Measurements from ENCODE around the gene ANKRD7. TPM values are rescaled to one million over a fixed set of nuclear protein-coding genes. Genes with fewer than 3 reads are reported as not detected.

The ANKRD7 gene
- total and polyA plus RNA-seq, 2 donors (not counting 3 experiments of a cell fraction or from before 2014, with no cell fraction given): 0.82 TPM; not detected in 1

DNA sequence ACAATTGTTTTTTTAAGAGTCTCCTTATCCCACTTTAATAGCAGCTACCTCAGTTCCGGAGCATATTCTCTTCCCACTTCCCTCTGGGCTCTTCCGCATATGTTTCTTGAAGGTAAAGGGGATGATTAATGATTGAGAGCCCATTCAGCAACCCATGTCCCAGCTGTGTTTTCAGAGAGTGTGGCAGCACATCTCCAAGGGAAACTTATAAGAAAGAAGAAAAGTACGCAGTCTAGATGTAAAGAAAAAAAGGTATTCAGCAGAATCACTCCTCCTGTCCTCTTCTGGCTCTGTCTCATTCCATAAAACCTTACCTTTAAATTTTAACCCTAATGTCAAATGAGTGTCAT is 9.7 kb upstream of the ANKRD7 start:
- no peak overlapping the region for H3K9ac ChIP-seq (replicated peaks; ENCODE audit: extremely low read depth, insufficient read depth, low read length)
- peak overlapping the region; percentile 42 to 66 (median 44) for H3K4me3 ChIP-seq (replicated peaks in 1 of 3; ENCODE audit: insufficient read depth in 1 of 3, low read depth in 1 of 3, low read length in 3 of 3)
- FAIRE-seq: no peak
- H2AFZ ChIP-seq (ENCODE audit: low read depth, low read length): peak overlapping the region; percentile 93
- H3K36me3 ChIP-seq (ENCODE audit: control insufficient read depth in 2 of 2, extremely low read depth in 1 of 2, insufficient read depth in 2 of 2, low read length in 2 of 2): no peaks in the 10 kb centered on the region
- H3K9me3 ChIP-seq (replicated peaks; ENCODE audit: control insufficient read depth, insufficient read depth, low read length): no peaks in the 10 kb centered on the region
- no peaks in the 10 kb centered on the region for H3K9me1 ChIP-seq (replicated peaks; ENCODE audit: control insufficient read depth, extremely low read depth, insufficient read depth, low read length)
- H3K4me2 ChIP-seq (ENCODE audit: insufficient read depth, low read length): peak overlapping the region; percentile 75
- intact Hi-C loops (cut with micrococcal nuclease): loop anchor here (1.0 kb wide), 1 partner anchor 31 kb away; the partner anchor contains the start of gene LSM8
- CTCF ChIA-PET: interaction anchor here (0.9 to 1.5 kb wide), 2 partner anchors 9 to 19 kb away, joined by 4 to 5 read pairs; no protein-coding TSS in a partner anchor
- dilution Hi-C loops (cut with MboI; ENCODE audit: extremely low pct_ligation_motif_present, low sequenced_read_pairs): no loop called here
- BruUV-seq (replicated peaks): no TSS peak
- DNase-seq (ENCODE audit: low read depth, low spot score): no peak
- no peaks in the 10 kb centered on the region for H4K20me1 ChIP-seq (replicated peaks; ENCODE audit: control insufficient read depth, extremely low read depth, insufficient read depth, low read length)
- POLR2A ChIA-PET: no interaction called here
- no peak overlapping the region for H3K27ac ChIP-seq (ENCODE audit: insufficient read depth, low read depth, low read length)
- H3K4me1 ChIP-seq (ENCODE audit: control insufficient read depth, extremely low read depth, insufficient read depth, low read length): peaks cover 3% of the 10 kb centered on the region
- H3K79me2 ChIP-seq (ENCODE audit: control insufficient read depth, insufficient read depth, low read length): no peaks in the 10 kb centered on the region
- TF ChIP-seq CTCF (IDR thresholded peaks at IDR 0.05; ENCODE audit: extremely low read depth in 1 of 2, insufficient read depth in 1 of 2, low read depth in 1 of 2, low read length in 2 of 2): no peak
- no peak for TF ChIP-seq POLR2A (IDR thresholded peaks at IDR 0.05; ENCODE audit: low read depth, low read length)
- no peak for TF ChIP-seq MYC (IDR thresholded peaks at IDR 0.05; ENCODE audit: low read depth, low read length)
- TF ChIP-seq, protein P1, sequence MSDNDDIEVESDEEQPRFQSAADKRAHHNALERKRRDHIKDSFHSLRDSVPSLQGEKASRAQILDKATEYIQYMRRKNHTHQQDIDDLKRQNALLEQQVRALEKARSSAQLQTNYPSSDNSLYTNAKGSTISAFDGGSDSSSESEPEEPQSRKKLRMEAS (IDR thresholded peaks at IDR 0.05; ENCODE audit: insufficient read depth, insufficient read length): no peak
- TF ChIP-seq JUN (IDR thresholded peaks at IDR 0.05; ENCODE audit: borderline replicate concordance, insufficient read depth, insufficient read length, low read depth): no peak
- peaks cover 0 to 2% of the 10 kb centered on the region in 2 experiments for H3K27me3 ChIP-seq (ENCODE audit: control insufficient read depth in 2 of 2, insufficient read depth in 2 of 2, low read length in 2 of 2)

GRCh38 chr7:118217210-118217619 is 7.3 kb upstream of the ANKRD7 start:
- no TSS peak for BruUV-seq (replicated peaks)
- dilution Hi-C loops (cut with MboI; ENCODE audit: extremely low pct_ligation_motif_present, low sequenced_read_pairs): no loop called here
- Histone ChIP-seq H3K4me2 (ENCODE audit: insufficient read depth, low read length) (no peak overlapping the region), H3K4me1 (ENCODE audit: control insufficient read depth, extremely low read depth, insufficient read depth, low read length) (peaks cover 3% of the 10 kb centered on the region), H3K9me3 (replicated peaks; ENCODE audit: control insufficient read depth, insufficient read depth, low read length) (no peaks in the 10 kb centered on the region), H3K9me1 (replicated peaks; ENCODE audit: control insufficient read depth, extremely low read depth, insufficient read depth, low read length) (no peaks in the 10 kb centered on the region), H3K4me3 (replicated peaks in 1 of 3; ENCODE audit: insufficient read depth in 1 of 3, low read depth in 1 of 3, low read length in 3 of 3) (no peak overlapping the region), H2AFZ (ENCODE audit: low read depth, low read length) (no peak overlapping the region), H3K27ac (ENCODE audit: insufficient read depth, low read depth, low read length) (no peak overlapping the region), H3K79me2 (ENCODE audit: control insufficient read depth, insufficient read depth, low read length) (no peaks in the 10 kb centered on the region), H3K9ac (replicated peaks; ENCODE audit: extremely low read depth, insufficient read depth, low read length) (no peak overlapping the region), H3K27me3 (ENCODE audit: control insufficient read depth in 2 of 2, insufficient read depth in 2 of 2, low read length in 2 of 2) (peaks cover 0 to 2% of the 10 kb centered on the region in 2 experiments), H4K20me1 (replicated peaks; ENCODE audit: control insufficient read depth, extremely low read depth, insufficient read depth, low read length) (no peaks in the 10 kb centered on the region), H3K36me3 (ENCODE audit: control insufficient read depth in 2 of 2, extremely low read depth in 1 of 2, insufficient read depth in 2 of 2, low read length in 2 of 2) (no peaks in the 10 kb centered on the region)
- ChIA-PET CTCF (no interaction called here), POLR2A (no interaction called here)
- intact Hi-C loops (cut with micrococcal nuclease): no loop called here
- TF ChIP-seq POLR2AphosphoS5 (IDR thresholded peaks at IDR 0.05; ENCODE audit: insufficient read depth, low read depth, low read length): no peak
- TF ChIP-seq EZH2 (IDR thresholded peaks at IDR 0.05; ENCODE audit: borderline replicate concordance, low read depth, low read length, severe bottlenecking): no peak
- no peak for DNase-seq (ENCODE audit: low read depth, low spot score)
- no peak for FAIRE-seq

Measured in endothelial cell of umbilical vein (primary cell).